ENCODE results near the gene DOCK2.

The DOCK2 gene

DNA sequence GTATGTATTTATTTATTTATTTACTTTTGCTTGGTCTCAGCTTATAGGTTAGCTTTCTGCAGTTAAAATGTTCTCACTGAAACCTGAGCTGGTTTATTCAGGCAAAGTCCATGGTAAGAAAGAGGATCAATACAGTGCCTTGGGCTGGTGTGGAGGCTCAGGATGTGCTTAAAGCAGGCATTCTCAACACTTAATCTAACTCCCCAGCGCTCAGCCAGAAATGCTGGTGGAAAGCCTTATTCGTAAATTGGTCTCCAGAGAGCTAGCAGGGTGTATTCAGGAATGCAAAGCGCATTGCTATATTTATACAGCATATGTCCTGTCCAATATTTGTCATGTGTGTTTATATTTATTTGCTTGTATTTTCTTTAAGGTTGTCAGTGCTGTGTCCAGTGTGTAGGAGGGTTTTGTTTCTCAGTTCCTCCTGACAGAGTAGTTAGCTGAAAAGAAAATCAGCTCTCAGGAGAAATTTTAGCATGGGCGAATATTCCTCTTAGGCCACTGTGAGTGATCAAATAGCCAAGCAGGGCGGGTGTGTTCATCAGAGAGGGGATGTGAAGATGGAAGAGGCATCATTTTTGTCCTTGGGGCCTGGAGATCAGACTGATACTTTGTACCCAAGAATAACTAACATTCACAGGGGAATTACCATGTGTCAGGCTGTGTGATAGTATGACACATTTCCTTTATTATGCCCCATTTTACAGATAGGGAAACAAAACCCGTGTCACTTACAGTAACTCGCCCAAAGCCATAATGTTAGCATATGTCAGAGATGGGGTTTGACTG is 65.8 kb downstream of the DOCK2 start:
- H4K20me1 ChIP-seq (ENCODE audit: insufficient read depth, low read length, poor library complexity, severe bottlenecking) = no peaks in the 10 kb centered on the region
- H3K9ac ChIP-seq (ENCODE audit: low read depth, low read length, poor library complexity, severe bottlenecking) = no peak overlapping the region
- no peaks in the 10 kb centered on the region for H3K79me2 ChIP-seq (ENCODE audit: insufficient read depth, low read length)
- no peak overlapping the region for H2AFZ ChIP-seq (ENCODE audit: low read length)
- no peaks in the 10 kb centered on the region for H3K27me3 ChIP-seq (ENCODE audit: insufficient read depth, low read length, poor library complexity, severe bottlenecking)
- H3K4me1 ChIP-seq (ENCODE audit: insufficient read depth, low read length, poor library complexity, severe bottlenecking) = no peaks in the 10 kb centered on the region
- no peak overlapping the region for H3K4me2 ChIP-seq (ENCODE audit: low read depth, low read length, poor library complexity, severe bottlenecking)
- no peaks in the 10 kb centered on the region for H3K9me3 ChIP-seq (ENCODE audit: insufficient read depth, low read depth, low read length)
- TF ChIP-seq, protein P1, sequence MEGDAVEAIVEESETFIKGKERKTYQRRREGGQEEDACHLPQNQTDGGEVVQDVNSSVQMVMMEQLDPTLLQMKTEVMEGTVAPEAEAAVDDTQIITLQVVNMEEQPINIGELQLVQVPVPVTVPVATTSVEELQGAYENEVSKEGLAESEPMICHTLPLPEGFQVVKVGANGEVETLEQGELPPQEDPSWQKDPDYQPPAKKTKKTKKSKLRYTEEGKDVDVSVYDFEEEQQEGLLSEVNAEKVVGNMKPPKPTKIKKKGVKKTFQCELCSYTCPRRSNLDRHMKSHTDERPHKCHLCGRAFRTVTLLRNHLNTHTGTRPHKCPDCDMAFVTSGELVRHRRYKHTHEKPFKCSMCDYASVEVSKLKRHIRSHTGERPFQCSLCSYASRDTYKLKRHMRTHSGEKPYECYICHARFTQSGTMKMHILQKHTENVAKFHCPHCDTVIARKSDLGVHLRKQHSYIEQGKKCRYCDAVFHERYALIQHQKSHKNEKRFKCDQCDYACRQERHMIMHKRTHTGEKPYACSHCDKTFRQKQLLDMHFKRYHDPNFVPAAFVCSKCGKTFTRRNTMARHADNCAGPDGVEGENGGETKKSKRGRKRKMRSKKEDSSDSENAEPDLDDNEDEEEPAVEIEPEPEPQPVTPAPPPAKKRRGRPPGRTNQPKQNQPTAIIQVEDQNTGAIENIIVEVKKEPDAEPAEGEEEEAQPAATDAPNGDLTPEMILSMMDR (conservative IDR thresholded peaks at IDR 0.05; ENCODE audit: low read length) = no peak
- no peaks in the 10 kb centered on the region for H3K9me2 ChIP-seq (replicated peaks; ENCODE audit: low read depth, low read length)
- no peaks in the 10 kb centered on the region for H3F3A ChIP-seq (ENCODE audit: low read depth)
- peaks cover 86% of the 10 kb centered on the region; the same call in 1 of the 2 replicates for H3K36me3 ChIP-seq (ENCODE audit: insufficient read depth, low read length)
- H3K4me3 ChIP-seq (ENCODE audit: low read length, poor library complexity, severe bottlenecking) = no peak overlapping the region

DNA sequence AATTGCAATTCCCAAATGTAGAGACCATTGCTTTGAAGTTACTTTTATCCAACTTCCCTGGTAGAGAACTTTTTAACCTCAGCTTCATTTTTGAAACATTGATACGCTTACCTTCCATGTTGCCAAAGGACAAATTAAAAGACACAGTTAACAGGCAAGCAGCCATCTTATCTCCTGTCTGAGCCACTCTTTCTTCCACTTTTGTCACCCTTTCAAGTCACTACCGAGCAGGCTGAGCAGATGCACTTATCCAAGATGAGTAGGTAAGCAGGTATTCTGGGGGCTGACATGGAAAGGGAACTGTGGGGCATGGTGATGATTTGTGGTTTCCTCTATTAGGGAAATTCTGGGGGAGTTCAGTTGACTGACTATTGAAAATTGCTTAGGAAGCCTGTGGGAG is 66.7 kb downstream of the DOCK2 start:
- peaks cover 84% of the 10 kb centered on the region; the same call in 1 of the 2 replicates for H3K36me3 ChIP-seq (ENCODE audit: insufficient read depth, low read length)
- no peaks in the 10 kb centered on the region for H3K4me1 ChIP-seq (ENCODE audit: insufficient read depth, low read length, poor library complexity, severe bottlenecking)
- H3K9ac ChIP-seq (ENCODE audit: low read depth, low read length, poor library complexity, severe bottlenecking) = no peak overlapping the region
- no peaks in the 10 kb centered on the region for H3K27me3 ChIP-seq (ENCODE audit: insufficient read depth, low read length, poor library complexity, severe bottlenecking)
- H3K79me2 ChIP-seq (ENCODE audit: insufficient read depth, low read length) = no peaks in the 10 kb centered on the region
- H3K4me2 ChIP-seq (ENCODE audit: low read depth, low read length, poor library complexity, severe bottlenecking) = no peak overlapping the region
- no peak for TF ChIP-seq EZH2phosphoT487 (IDR thresholded peaks at IDR 0.05; ENCODE audit: borderline replicate concordance)
- no peak overlapping the region for H3K4me3 ChIP-seq (ENCODE audit: low read length, poor library complexity, severe bottlenecking)
- H3K9me3 ChIP-seq (ENCODE audit: insufficient read depth, low read depth, low read length) = no peaks in the 10 kb centered on the region
- no peaks in the 10 kb centered on the region for H4K20me1 ChIP-seq (ENCODE audit: insufficient read depth, low read length, poor library complexity, severe bottlenecking)
- H2AFZ ChIP-seq (ENCODE audit: low read length) = no peak overlapping the region
- no peaks in the 10 kb centered on the region for H3K9me2 ChIP-seq (replicated peaks; ENCODE audit: low read depth, low read length)
- no peaks in the 10 kb centered on the region for H3F3A ChIP-seq (ENCODE audit: low read depth)

DNA sequence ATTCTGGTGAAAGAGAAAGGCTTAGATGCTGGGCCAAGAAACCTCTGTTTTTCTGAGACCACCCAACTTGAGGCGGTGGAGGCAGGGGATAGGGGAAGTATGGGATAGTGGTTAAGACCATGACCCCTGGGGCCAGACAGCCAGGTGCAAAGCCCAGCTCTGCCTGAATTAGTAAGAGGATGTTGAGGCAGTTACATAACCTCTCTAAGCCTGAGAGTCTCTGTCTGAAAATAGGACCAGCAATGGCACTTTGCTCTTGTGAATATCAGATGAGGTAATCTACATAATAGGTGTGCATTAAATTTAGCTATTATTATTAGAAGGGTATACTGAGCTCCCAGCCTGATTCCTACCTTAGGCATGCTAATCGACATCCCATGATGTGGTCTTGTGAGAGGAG is 68.2 kb downstream of the DOCK2 start:
- TF ChIP-seq EZH2phosphoT487 (IDR thresholded peaks at IDR 0.05; ENCODE audit: borderline replicate concordance) = no peak
- TF ChIP-seq, protein P1 (conservative IDR thresholded peaks at IDR 0.05; ENCODE audit: low read length) = no peak
- Histone ChIP-seq H3K9ac (ENCODE audit: low read depth, low read length, poor library complexity, severe bottlenecking) (no peak overlapping the region), H3K4me1 (ENCODE audit: insufficient read depth, low read length, poor library complexity, severe bottlenecking) (no peaks in the 10 kb centered on the region), H4K20me1 (ENCODE audit: insufficient read depth, low read length, poor library complexity, severe bottlenecking) (no peaks in the 10 kb centered on the region), H3K79me2 (ENCODE audit: insufficient read depth, low read length) (no peaks in the 10 kb centered on the region), H3K36me3 (ENCODE audit: insufficient read depth, low read length) (peaks cover 74% of the 10 kb centered on the region; the same call in 1 of the 2 replicates), H3K4me2 (ENCODE audit: low read depth, low read length, poor library complexity, severe bottlenecking) (no peak overlapping the region), H2AFZ (ENCODE audit: low read length) (no peak overlapping the region), H3K9me2 (replicated peaks; ENCODE audit: low read depth, low read length) (no peaks in the 10 kb centered on the region), H3K27me3 (ENCODE audit: insufficient read depth, low read length, poor library complexity, severe bottlenecking) (no peaks in the 10 kb centered on the region), H3K4me3 (ENCODE audit: low read length, poor library complexity, severe bottlenecking) (no peak overlapping the region), H3F3A (ENCODE audit: low read depth) (no peaks in the 10 kb centered on the region), H3K9me3 (ENCODE audit: insufficient read depth, low read depth, low read length) (no peaks in the 10 kb centered on the region)

- Histone ChIP-seq H4K20me1 (ENCODE audit: insufficient read depth, low read length, poor library complexity, severe bottlenecking) (no peaks in the 10 kb centered on the region), H3K27me3 (ENCODE audit: insufficient read depth, low read length, poor library complexity, severe bottlenecking) (no peaks in the 10 kb centered on the region), H3K4me3 (ENCODE audit: low read length, poor library complexity, severe bottlenecking) (no peak overlapping the region), H3K9ac (ENCODE audit: low read depth, low read length, poor library complexity, severe bottlenecking) (no peak overlapping the region), H3F3A (ENCODE audit: low read depth) (no peaks in the 10 kb centered on the region), H3K79me2 (ENCODE audit: insufficient read depth, low read length) (no peaks in the 10 kb centered on the region), H3K9me2 (replicated peaks; ENCODE audit: low read depth, low read length) (no peaks in the 10 kb centered on the region), H3K4me2 (ENCODE audit: low read depth, low read length, poor library complexity, severe bottlenecking) (no peak overlapping the region), H2AFZ (ENCODE audit: low read length) (no peak overlapping the region), H3K9me3 (ENCODE audit: insufficient read depth, low read depth, low read length) (no peaks in the 10 kb centered on the region), H3K4me1 (ENCODE audit: insufficient read depth, low read length, poor library complexity, severe bottlenecking) (no peaks in the 10 kb centered on the region), H3K36me3 (ENCODE audit: insufficient read depth, low read length) (peaks cover 78% of the 10 kb centered on the region; the same call in 1 of the 2 replicates)
- TF ChIP-seq, protein P1 (conservative IDR thresholded peaks at IDR 0.05; ENCODE audit: low read length) = no peak
- TF ChIP-seq EZH2phosphoT487 (IDR thresholded peaks at IDR 0.05; ENCODE audit: borderline replicate concordance) = no peak
These were observed 69.0 kb downstream of the DOCK2 start for GRCh38 chr5:169706071-169706470.

Data from Loucy (cell line).